Naive thymus-derived CD4-positive, alpha-beta T cell (primary cell): ENCODE results near the gene EMX2. TPM values are rescaled to one million over a fixed set of nuclear protein-coding genes. Genes with fewer than 3 reads are reported as not detected.

ENCODE experiments used
- ATAC-seq: fragments of 150-1000 bp; cut with Tn5 transposase; 2 replicates; pipeline ENCODE4 v1.10.0; 2021; ENCODE audit warnings: mild to moderate bottlenecking, moderate library complexity
- CTCF ChIA-PET: fragments of 350-600 bp; sonication (Branson Sonifier 250); formaldehyde crosslinking; loops from one replicate; lab custom pipeline; 2021; ENCODE audit warnings: antibody characterized with exemption; lab: Charles Lee
- POLR2A ChIA-PET: fragments of 350-600 bp; sonication (Branson Sonifier 250); formaldehyde crosslinking; loops from one replicate; lab custom pipeline; 2021; ENCODE audit warnings: antibody characterized with exemption, inconsistent platforms; lab: Charles Lee
- DNase-seq, 9 donors: peaks; one replicate each; pipeline versions ENCODE4 v3.0.0 to v3.0.0-alpha.2; 2020 to 2022; ENCODE audit warnings: mixed read lengths in 1 of 9
- H3K27ac ChIP-seq: one replicate; pipeline ENCODE4 v1.7.0; 2013; ENCODE audit warnings: mild to moderate bottlenecking, low read depth, low read length, moderate library complexity
- H3K27me3 ChIP-seq, 2 donors: one replicate each; pipeline ENCODE4 v1.7.0; 2013; ENCODE audit warnings: low read length in 2 of 2, mild to moderate bottlenecking in 2 of 2, moderate library complexity in 2 of 2; ENCODE audit not compliant: control insufficient read depth in 2 of 2, insufficient read depth in 2 of 2
- H3K36me3 ChIP-seq, 3 experiments: 1 replicate in 2 of 3; 2 replicates in 1 of 3; pipeline ENCODE4 v1.7.0; 2013; ENCODE audit warnings: low read length in 3 of 3, mild to moderate bottlenecking in 3 of 3, moderate library complexity in 1 of 3; ENCODE audit not compliant: insufficient read depth in 3 of 3, control insufficient read depth in 2 of 3
- H3K4me1 ChIP-seq, 2 donors: one replicate each; pipeline ENCODE4 v1.7.0; 2013; ENCODE audit warnings: low read length in 2 of 2, mild to moderate bottlenecking in 2 of 2, moderate library complexity in 1 of 2; ENCODE audit not compliant: control insufficient read depth in 2 of 2, insufficient read depth in 2 of 2
- H3K4me3 ChIP-seq: 2 replicates; pipeline ENCODE4 v1.7.0; 2013; ENCODE audit warnings: mild to moderate bottlenecking, low read length
- H3K9me3 ChIP-seq, 3 experiments: 1 replicate in 2 of 3; 2 replicates in 1 of 3; pipeline ENCODE4 v1.7.0; 2013; ENCODE audit warnings: low read length in 3 of 3; ENCODE audit not compliant: control insufficient read depth in 2 of 3
- H3K27ac Mint-ChIP-seq, 9 donors: one replicate each; pipeline ENCODE4 v1.8.0; 2020 to 2022; ENCODE audit warnings: mixed read lengths in 9 of 9, mild to moderate bottlenecking in 8 of 9, moderate library complexity in 5 of 9, inconsistent platforms in 2 of 9
- H3K27me3 Mint-ChIP-seq, 5 donors: one replicate each; pipeline ENCODE4 v1.8.0; 2021 to 2022; ENCODE audit warnings: mixed read lengths in 5 of 5, mild to moderate bottlenecking in 1 of 5
- H3K36me3 Mint-ChIP-seq, 5 donors: one replicate each; pipeline ENCODE4 v1.8.0; 2020 to 2022; ENCODE audit warnings: mixed read lengths in 5 of 5, mild to moderate bottlenecking in 3 of 5, inconsistent platforms in 1 of 5
- H3K4me1 Mint-ChIP-seq, 7 donors: one replicate each; pipeline ENCODE4 v1.8.0; 2020 to 2022; ENCODE audit warnings: mixed read lengths in 7 of 7, mild to moderate bottlenecking in 3 of 7, inconsistent platforms in 1 of 7
- H3K4me3 Mint-ChIP-seq, 10 donors: one replicate each; pipeline ENCODE4 v1.8.0; 2020 to 2022; ENCODE audit warnings: mild to moderate bottlenecking in 10 of 10, mixed read lengths in 10 of 10, moderate library complexity in 6 of 10, inconsistent platforms in 2 of 10
- H3K9me3 Mint-ChIP-seq, 11 donors: one replicate each; pipeline ENCODE4 v1.8.0; 2020 to 2022; ENCODE audit warnings: mixed read lengths in 11 of 11, mild to moderate bottlenecking in 4 of 11, inconsistent platforms in 1 of 11, moderate library complexity in 1 of 11
- intact Hi-C, 2 donors: fragments of 100-400 bp; cut with micrococcal nuclease; formaldehyde crosslinking; loops; one replicate each; pipeline ENCODE4 v1.15.1; 2023
- polyA plus RNA-seq, 2 donors: library from polyadenylated mRNA; unstranded; fragments of 300-500 nt; fragmentation: Illumina TruSeq; gene quantifications; one replicate each; pipeline ENCODE4 v1.2.3, GENCODE V29; 2021
- total RNA-seq, 6 experiments: library from RNA in 5 of 6; stranded (reverse) in 5 of 6; gene quantifications; 1 replicate in 5 of 6; 2 replicates in 1 of 6; pipeline ENCODE4 v1.2.3 and lab custom pipeline; 2021 to 2026

The EMX2 gene
- total and polyA plus RNA-seq, 7 experiments from 2014 or later, result not detected

GRCh38 chr10:117535298-117536071, 7.1 kb upstream of the EMX2 start:
- CTCF ChIA-PET, result interaction anchor here (0.7 kb wide), 1 partner anchor 785 kb away, joined by 4 read pairs; no protein-coding TSS in a partner anchor
- Mint-ChIP-seq H3K4me1 (peaks cover 0 to 21% (median 12%) of the 10 kb centered on the region in 7 donors), H3K36me3 (no peaks in the 10 kb centered on the region), H3K9me3 (peaks cover 0 to 1% (median 0%) of the 10 kb centered on the region in 11 donors), H3K27ac (peak overlapping the region in 1 of 9 donors; percentile 33), H3K27me3 (peaks cover 64 to 91% (median 76%) of the 10 kb centered on the region in 5 donors), H3K4me3 (peak overlapping the region in 2 of 10 donors; percentile 21 to 61)
- Histone ChIP-seq H3K4me3 (no peak overlapping the region), H3K4me1 (no peaks in the 10 kb centered on the region), H3K27ac (no peak overlapping the region), H3K36me3 (no peaks in the 10 kb centered on the region), H3K27me3 (peaks cover 0 to 9% of the 10 kb centered on the region in 2 donors), H3K9me3 (no peaks in the 10 kb centered on the region)
- POLR2A ChIA-PET, result no interaction called here
- intact Hi-C loops, result loop anchor here in 1 of 2 donors (2.0 to 5.0 kb wide), 3 partner anchors 403 to 1062 kb away; partner anchors contain the start of gene PRLHR
- DNase-seq (no peak), ATAC-seq (no peak)

GRCh38 chr10:117536072-117536865, 6.3 kb upstream of the EMX2 start:
- DNase-seq, result no peak
- H3K9me3 ChIP-seq, result no peaks in the 10 kb centered on the region
- CTCF ChIA-PET, result no interaction called here
- intact Hi-C loops, result loop anchor here in 1 of 2 donors (5.0 kb wide), 2 partner anchors 886 to 1061 kb away; partner anchors contain the start of gene PRLHR
- no peak for ATAC-seq
- H3K4me1 Mint-ChIP-seq, result peaks cover 0 to 23% (median 16%) of the 10 kb centered on the region in 7 donors
- H3K27me3 Mint-ChIP-seq, result peaks cover 64 to 91% (median 76%) of the 10 kb centered on the region in 5 donors
- H3K27ac ChIP-seq, result no peak overlapping the region
- H3K4me3 Mint-ChIP-seq, result peak overlapping the region in 3 of 10 donors; percentile 14 to 61 (median 21)
- POLR2A ChIA-PET, result no interaction called here
- peaks cover 0 to 1% (median 0%) of the 10 kb centered on the region in 11 donors for H3K9me3 Mint-ChIP-seq
- H3K27ac Mint-ChIP-seq, result peak overlapping the region in 1 of 9 donors; percentile 33
- H3K36me3 ChIP-seq, result no peaks in the 10 kb centered on the region
- H3K36me3 Mint-ChIP-seq, result no peaks in the 10 kb centered on the region
- H3K4me1 ChIP-seq, result no peaks in the 10 kb centered on the region
- H3K4me3 ChIP-seq, result no peak overlapping the region
- H3K27me3 ChIP-seq, result peaks cover 0 to 9% of the 10 kb centered on the region in 2 donors

GRCh38 chr10:117536866-117537435, 5.6 kb upstream of the EMX2 start:
- Histone ChIP-seq H3K9me3 (no peaks in the 10 kb centered on the region), H3K27ac (no peak overlapping the region), H3K4me3 (no peak overlapping the region), H3K36me3 (no peaks in the 10 kb centered on the region), H3K27me3 (peaks cover 0 to 9% of the 10 kb centered on the region in 2 donors), H3K4me1 (no peaks in the 10 kb centered on the region)
- no peak overlapping the region for H3K27ac Mint-ChIP-seq
- POLR2A ChIA-PET, result no interaction called here
- peak overlapping the region in 1 of 10 donors; percentile 14 for H3K4me3 Mint-ChIP-seq
- peaks cover 0 to 29% (median 21%) of the 10 kb centered on the region in 7 donors for H3K4me1 Mint-ChIP-seq
- CTCF ChIA-PET, result no interaction called here
- DNase-seq (no peak), ATAC-seq (no peak)
- H3K9me3 Mint-ChIP-seq, result peaks cover 0 to 1% (median 0%) of the 10 kb centered on the region in 11 donors
- H3K27me3 Mint-ChIP-seq, result peaks cover 63 to 91% (median 76%) of the 10 kb centered on the region in 5 donors
- no peaks in the 10 kb centered on the region for H3K36me3 Mint-ChIP-seq
- intact Hi-C loops, result loop anchor here in 1 of 2 donors (5.0 kb wide), 2 partner anchors 885 to 1060 kb away; partner anchors contain the start of gene PRLHR

GRCh38 chr10:117537436-117537903, 5.1 kb upstream of the EMX2 start:
- Histone ChIP-seq H3K27ac (no peak overlapping the region), H3K27me3 (peaks cover 0 to 9% of the 10 kb centered on the region in 2 donors), H3K4me3 (no peak overlapping the region), H3K4me1 (no peaks in the 10 kb centered on the region), H3K9me3 (no peaks in the 10 kb centered on the region), H3K36me3 (no peaks in the 10 kb centered on the region)
- no peak overlapping the region for H3K27ac Mint-ChIP-seq
- H3K4me3 Mint-ChIP-seq, result peak overlapping the region in 1 of 10 donors; percentile 14
- no peaks in the 10 kb centered on the region for H3K9me3 Mint-ChIP-seq
- ChIA-PET CTCF (no interaction called here), POLR2A (no interaction called here)
- ATAC-seq (no peak), DNase-seq (peak in 3 of 9 donors; percentile 14 to 47 (median 18))
- intact Hi-C loops, result loop anchor here in 1 of 2 donors (5.0 kb wide), 2 partner anchors 885 to 1060 kb away; partner anchors contain the start of gene PRLHR
- peaks cover 58 to 90% (median 72%) of the 10 kb centered on the region in 5 donors for H3K27me3 Mint-ChIP-seq
- peaks cover 0 to 30% (median 21%) of the 10 kb centered on the region in 7 donors for H3K4me1 Mint-ChIP-seq
- no peaks in the 10 kb centered on the region for H3K36me3 Mint-ChIP-seq

GRCh38 chr10:117537904-117538524, 4.5 kb upstream of the EMX2 start:
- Mint-ChIP-seq H3K27me3 (peaks cover 57 to 88% (median 68%) of the 10 kb centered on the region in 5 donors), H3K27ac (no peak overlapping the region), H3K9me3 (no peaks in the 10 kb centered on the region), H3K4me1 (peaks cover 0 to 33% (median 24%) of the 10 kb centered on the region in 7 donors), H3K4me3 (peak overlapping the region in 4 of 10 donors; percentile 12 to 40 (median 20)), H3K36me3 (no peaks in the 10 kb centered on the region)
- no peaks in the 10 kb centered on the region for H3K4me1 ChIP-seq
- no peak overlapping the region for H3K4me3 ChIP-seq
- DNase-seq (no peak), ATAC-seq (no peak)
- no peak overlapping the region for H3K27ac ChIP-seq
- H3K27me3 ChIP-seq, result peaks cover 0 to 9% of the 10 kb centered on the region in 2 donors
- no peaks in the 10 kb centered on the region for H3K36me3 ChIP-seq
- ChIA-PET POLR2A (no interaction called here), CTCF (interaction anchor here (1.3 kb wide), 1 partner anchor 702 kb away, joined by 7 read pairs; no protein-coding TSS in a partner anchor)
- intact Hi-C loops, result loop anchor here in 1 of 2 donors (1.0 to 5.0 kb wide), 3 partner anchors 703 to 1059 kb away; partner anchors contain the start of gene PRLHR
- H3K9me3 ChIP-seq, result no peaks in the 10 kb centered on the region
